ENCODE results near the gene FHIP2A.
"Not testable (repeated sequence)": the region's sequence is repeated elsewhere in the genome, so short reads cannot be mapped to it uniquely, and the experiment has no call there.

FHIP2A gene

GRCh38 chr10:114782666-114783065 is 38.9 kb upstream of the FHIP2A start:
- WGBS: 98% methylated on average over 7 of the region's 7 CpGs
- Histone ChIP-seq H3K4me2 (ENCODE audit: low read length, poor library complexity, severe bottlenecking) (no peak overlapping the region), H2AK5ac (ENCODE audit: low read length, severe bottlenecking) (no peak overlapping the region), H4K91ac (ENCODE audit: low read length) (no peak overlapping the region), H3K4me3 (ENCODE audit: insufficient read depth in 1 of 2, low read depth in 1 of 2, low read length in 2 of 2) (no peak overlapping the region), H2BK5ac (ENCODE audit: low read depth, low read length, poor library complexity, severe bottlenecking) (no peak overlapping the region), H3K9ac (ENCODE audit: low read length) (no peak overlapping the region), H3K9me3 (ENCODE audit: control insufficient read depth, low read length) (no peaks in the 10 kb centered on the region), H3K27me3 (ENCODE audit: control insufficient read depth in 1 of 2, insufficient read depth in 1 of 2, low read length in 2 of 2) (no peaks in the 10 kb centered on the region), H2AFZ (ENCODE audit: low read depth, low read length) (no peak overlapping the region), H2BK15ac (ENCODE audit: low read depth, poor library complexity, severe bottlenecking) (no peak overlapping the region), H3K27ac (ENCODE audit: low read length, poor library complexity, severe bottlenecking) (no peak overlapping the region), H4K8ac (ENCODE audit: low read length) (no peak overlapping the region), H2BK12ac (ENCODE audit: low read length in 2 of 2) (no peak overlapping the region), H3K79me1 (replicated peaks; ENCODE audit: low read length, poor library complexity, severe bottlenecking) (no peaks in the 10 kb centered on the region), H3K23ac (ENCODE audit: low read length in 2 of 2) (no peak overlapping the region), H2BK120ac (ENCODE audit: low read depth, low read length) (no peak overlapping the region), H3K14ac (ENCODE audit: low read length in 2 of 2) (no peak overlapping the region), H3K18ac (ENCODE audit: low read depth in 1 of 2, low read length in 2 of 2) (no peak overlapping the region), H3K4me1 (ENCODE audit: control insufficient read depth, insufficient read depth, low read depth, low read length) (peaks cover 3% of the 10 kb centered on the region), H3K4ac (ENCODE audit: low read depth in 1 of 2, low read length in 2 of 2) (no peak overlapping the region), H3K36me3 (ENCODE audit: control insufficient read depth in 1 of 2, insufficient read depth in 2 of 2, low read depth in 1 of 2, low read length in 2 of 2) (no peaks in the 10 kb centered on the region)
- DNase-seq: no peak

GRCh38 chr10:114783686-114784085 is 37.9 kb upstream of the FHIP2A start:
- 94% methylated on average over 7 of the region's 7 CpGs for WGBS
- H3K23ac ChIP-seq (ENCODE audit: low read length in 2 of 2): no peak overlapping the region
- H2AFZ ChIP-seq (ENCODE audit: low read depth, low read length): no peak overlapping the region

GRCh38 chr10:114786492-114786891 is 35.1 kb upstream of the FHIP2A start:
- not testable (repeated sequence) for H3K27me3 ChIP-seq (ENCODE audit: control insufficient read depth in 1 of 2, insufficient read depth in 1 of 2, low read length in 2 of 2); H4K8ac ChIP-seq (ENCODE audit: low read length); H4K91ac ChIP-seq (ENCODE audit: low read length); H2BK120ac ChIP-seq (ENCODE audit: low read depth, low read length); H2AFZ ChIP-seq (ENCODE audit: low read depth, low read length); H3K4me3 ChIP-seq (ENCODE audit: insufficient read depth in 1 of 2, low read depth in 1 of 2, low read length in 2 of 2); H2AK5ac ChIP-seq (ENCODE audit: low read length, severe bottlenecking); H3K27ac ChIP-seq (ENCODE audit: low read length, poor library complexity, severe bottlenecking); H3K23ac ChIP-seq (ENCODE audit: low read length in 2 of 2); H2BK12ac ChIP-seq (ENCODE audit: low read length in 2 of 2); H2BK15ac ChIP-seq (ENCODE audit: low read depth, poor library complexity, severe bottlenecking); H3K4me1 ChIP-seq (ENCODE audit: control insufficient read depth, insufficient read depth, low read depth, low read length); H3K79me1 ChIP-seq (replicated peaks; ENCODE audit: low read length, poor library complexity, severe bottlenecking); H3K9ac ChIP-seq (ENCODE audit: low read length); H3K14ac ChIP-seq (ENCODE audit: low read length in 2 of 2); H3K36me3 ChIP-seq (ENCODE audit: control insufficient read depth in 1 of 2, insufficient read depth in 2 of 2, low read depth in 1 of 2, low read length in 2 of 2); H3K9me3 ChIP-seq (ENCODE audit: control insufficient read depth, low read length); H3K18ac ChIP-seq (ENCODE audit: low read depth in 1 of 2, low read length in 2 of 2); H2BK5ac ChIP-seq (ENCODE audit: low read depth, low read length, poor library complexity, severe bottlenecking); H3K4me2 ChIP-seq (ENCODE audit: low read length, poor library complexity, severe bottlenecking); H3K4ac ChIP-seq (ENCODE audit: low read depth in 1 of 2, low read length in 2 of 2)
- WGBS: 58% methylated on average over 6 of the region's 9 CpGs
- DNase-seq: peak; percentile 62

More at GRCh38 chr10:114783686-114784085, 37.9 kb upstream of the FHIP2A start:
- H3K14ac ChIP-seq (ENCODE audit: low read length in 2 of 2): no peak overlapping the region
- no peak overlapping the region for H2BK12ac ChIP-seq (ENCODE audit: low read length in 2 of 2)
- H3K4me1 ChIP-seq (ENCODE audit: control insufficient read depth, insufficient read depth, low read depth, low read length): peaks cover 3% of the 10 kb centered on the region
- no peak overlapping the region for H4K8ac ChIP-seq (ENCODE audit: low read length)
- no peak overlapping the region for H3K9ac ChIP-seq (ENCODE audit: low read length)
- H3K36me3 ChIP-seq (ENCODE audit: control insufficient read depth in 1 of 2, insufficient read depth in 2 of 2, low read depth in 1 of 2, low read length in 2 of 2): no peaks in the 10 kb centered on the region
- H3K4me2 ChIP-seq (ENCODE audit: low read length, poor library complexity, severe bottlenecking): no peak overlapping the region
- no peak overlapping the region for H4K91ac ChIP-seq (ENCODE audit: low read length)
- H2BK120ac ChIP-seq (ENCODE audit: low read depth, low read length): no peak overlapping the region
- no peaks in the 10 kb centered on the region for H3K79me1 ChIP-seq (replicated peaks; ENCODE audit: low read length, poor library complexity, severe bottlenecking)
- no peak overlapping the region for H2BK5ac ChIP-seq (ENCODE audit: low read depth, low read length, poor library complexity, severe bottlenecking)
- H3K27ac ChIP-seq (ENCODE audit: low read length, poor library complexity, severe bottlenecking): no peak overlapping the region
- no peak overlapping the region for H2AK5ac ChIP-seq (ENCODE audit: low read length, severe bottlenecking)
- no peaks in the 10 kb centered on the region for H3K27me3 ChIP-seq (ENCODE audit: control insufficient read depth in 1 of 2, insufficient read depth in 1 of 2, low read length in 2 of 2)
- peak overlapping the region in 1 of 2 experiments; percentile 5 for H3K18ac ChIP-seq (ENCODE audit: low read depth in 1 of 2, low read length in 2 of 2)
- H3K4me3 ChIP-seq (ENCODE audit: insufficient read depth in 1 of 2, low read depth in 1 of 2, low read length in 2 of 2): no peak overlapping the region
- DNase-seq: no peak
- H2BK15ac ChIP-seq (ENCODE audit: low read depth, poor library complexity, severe bottlenecking): no peak overlapping the region
- H3K9me3 ChIP-seq (ENCODE audit: control insufficient read depth, low read length): no peaks in the 10 kb centered on the region
- no peak overlapping the region for H3K4ac ChIP-seq (ENCODE audit: low read depth in 1 of 2, low read length in 2 of 2)

- H3K9ac ChIP-seq (ENCODE audit: low read length); H3K4me1 ChIP-seq (ENCODE audit: control insufficient read depth, insufficient read depth, low read depth, low read length); H3K79me1 ChIP-seq (replicated peaks; ENCODE audit: low read length, poor library complexity, severe bottlenecking); H4K91ac ChIP-seq (ENCODE audit: low read length); H2AFZ ChIP-seq (ENCODE audit: low read depth, low read length); H4K8ac ChIP-seq (ENCODE audit: low read length); H2BK5ac ChIP-seq (ENCODE audit: low read depth, low read length, poor library complexity, severe bottlenecking); H2AK5ac ChIP-seq (ENCODE audit: low read length, severe bottlenecking); H3K27ac ChIP-seq (ENCODE audit: low read length, poor library complexity, severe bottlenecking); H3K23ac ChIP-seq (ENCODE audit: low read length in 2 of 2); H2BK15ac ChIP-seq (ENCODE audit: low read depth, poor library complexity, severe bottlenecking); H3K27me3 ChIP-seq (ENCODE audit: control insufficient read depth in 1 of 2, insufficient read depth in 1 of 2, low read length in 2 of 2); H3K4me3 ChIP-seq (ENCODE audit: insufficient read depth in 1 of 2, low read depth in 1 of 2, low read length in 2 of 2); DNase-seq; H3K4ac ChIP-seq (ENCODE audit: low read depth in 1 of 2, low read length in 2 of 2); H3K9me3 ChIP-seq (ENCODE audit: control insufficient read depth, low read length); H3K4me2 ChIP-seq (ENCODE audit: low read length, poor library complexity, severe bottlenecking); H3K18ac ChIP-seq (ENCODE audit: low read depth in 1 of 2, low read length in 2 of 2); H2BK12ac ChIP-seq (ENCODE audit: low read length in 2 of 2); H3K36me3 ChIP-seq (ENCODE audit: control insufficient read depth in 1 of 2, insufficient read depth in 2 of 2, low read depth in 1 of 2, low read length in 2 of 2); H2BK120ac ChIP-seq (ENCODE audit: low read depth, low read length); H3K14ac ChIP-seq (ENCODE audit: low read length in 2 of 2): not testable (repeated sequence)
- WGBS: no CpG with 5 or more reads among the region's 30 CpGs
Measured at GRCh38 chr10:114787131-114787530, 34.4 kb upstream of the FHIP2A start.

All from mesenchymal stem cell (in vitro differentiated cells and primary cell).